ENCODE results near the gene HYAL3. TPM values are rescaled to one million over a fixed set of nuclear protein-coding genes. Genes with fewer than 3 reads are reported as not detected.
A peak's percentile ranks its signal among the peaks of the same experiment; 100 is the strongest.
"Not testable (repeated sequence)": the region's sequence is repeated elsewhere in the genome, so short reads cannot be mapped to it uniquely, and the experiment has no call there.

Gene HYAL3
- total RNA-seq, 1 experiment from 2014 or later, result 3.1 TPM

DNA sequence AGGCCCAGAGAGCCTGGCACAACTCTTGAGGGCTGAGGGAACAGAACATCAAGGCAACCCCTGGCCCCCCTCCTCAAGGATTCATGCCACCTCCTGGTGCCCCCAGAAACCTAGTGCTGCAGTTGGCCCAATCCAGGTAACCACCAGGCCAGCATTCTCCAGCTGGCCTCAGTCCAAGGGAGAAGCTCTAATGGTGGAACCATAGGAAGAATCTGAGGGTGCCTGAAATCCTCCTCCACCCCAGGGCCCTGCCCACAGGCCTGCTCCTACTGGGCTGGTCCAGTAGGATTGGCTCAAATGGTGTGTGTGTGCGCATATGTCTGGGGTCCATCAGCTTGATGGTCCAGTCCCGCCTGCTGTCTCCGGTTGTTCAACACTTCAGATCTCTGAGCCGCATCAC, 15.6 kb upstream of the HYAL3 start:
- no peaks in the 10 kb centered on the region for H3K27me3 ChIP-seq (replicated peaks)
- no peak overlapping the region for H3K4me3 ChIP-seq
- H3K9me3 ChIP-seq (replicated peaks), result no peaks in the 10 kb centered on the region
- H3K4me1 ChIP-seq (replicated peaks), result peaks cover 6% of the 10 kb centered on the region
- H3K27ac ChIP-seq, result no peak overlapping the region
- H3K36me3 ChIP-seq, result peaks cover 31% of the 10 kb centered on the region
- DNase-seq (ENCODE audit: low read depth in 1 of 2, low spot score in 2 of 2), result no peak

DNA sequence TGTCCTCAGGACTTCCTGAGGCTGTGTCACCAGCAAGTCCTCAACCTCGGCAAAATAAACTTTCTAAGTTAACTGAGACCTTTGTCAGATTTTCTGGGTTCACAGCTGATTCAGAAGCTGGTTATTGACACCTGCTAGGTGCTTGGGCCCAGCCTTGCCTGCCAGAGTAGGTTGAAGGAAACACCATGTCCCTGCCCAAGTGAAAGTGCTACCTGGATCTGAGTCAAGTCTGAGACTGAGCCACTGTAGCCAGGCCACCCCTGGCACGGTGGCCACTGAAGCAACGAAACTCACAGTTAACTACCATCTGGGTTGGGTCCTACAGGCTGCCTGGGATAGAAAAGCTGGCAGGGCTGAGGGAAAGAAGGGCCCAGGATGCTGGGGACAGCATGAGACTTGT, 15.1 kb upstream of the HYAL3 start:
- H3K27ac ChIP-seq, result no peak overlapping the region
- H3K4me3 ChIP-seq, result no peak overlapping the region
- no peak for DNase-seq (ENCODE audit: low read depth in 1 of 2, low spot score in 2 of 2)
- no peaks in the 10 kb centered on the region for H3K9me3 ChIP-seq (replicated peaks)
- H3K27me3 ChIP-seq (replicated peaks), result no peaks in the 10 kb centered on the region
- peaks cover 6% of the 10 kb centered on the region for H3K4me1 ChIP-seq (replicated peaks)
- H3K36me3 ChIP-seq, result peaks cover 26% of the 10 kb centered on the region

DNA sequence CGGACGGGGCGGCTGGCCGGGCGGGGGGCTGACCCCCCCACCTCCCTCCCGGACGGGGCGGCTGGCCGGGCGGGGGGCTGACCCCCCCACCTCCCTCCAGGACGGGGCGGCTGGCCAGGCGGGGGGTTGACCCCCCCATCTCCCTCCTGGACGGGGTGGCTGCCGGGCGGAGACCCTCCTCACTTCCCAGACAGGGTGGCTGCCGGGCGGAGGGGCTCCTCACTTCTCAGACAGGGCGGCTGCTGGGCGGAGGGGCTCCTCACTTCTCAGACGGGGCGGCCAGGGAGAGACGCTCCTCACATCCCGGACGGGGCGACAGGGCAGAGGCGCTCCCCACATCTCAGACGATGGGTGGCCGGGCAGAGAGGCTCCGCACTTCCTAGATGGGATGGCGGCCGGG, 12.8 kb upstream of the HYAL3 start:
- H3K36me3 ChIP-seq; H3K27me3 ChIP-seq (replicated peaks); H3K4me1 ChIP-seq (replicated peaks); DNase-seq (ENCODE audit: low read depth in 1 of 2, low spot score in 2 of 2); H3K9me3 ChIP-seq (replicated peaks); H3K27ac ChIP-seq; H3K4me3 ChIP-seq: not testable (repeated sequence)

DNA sequence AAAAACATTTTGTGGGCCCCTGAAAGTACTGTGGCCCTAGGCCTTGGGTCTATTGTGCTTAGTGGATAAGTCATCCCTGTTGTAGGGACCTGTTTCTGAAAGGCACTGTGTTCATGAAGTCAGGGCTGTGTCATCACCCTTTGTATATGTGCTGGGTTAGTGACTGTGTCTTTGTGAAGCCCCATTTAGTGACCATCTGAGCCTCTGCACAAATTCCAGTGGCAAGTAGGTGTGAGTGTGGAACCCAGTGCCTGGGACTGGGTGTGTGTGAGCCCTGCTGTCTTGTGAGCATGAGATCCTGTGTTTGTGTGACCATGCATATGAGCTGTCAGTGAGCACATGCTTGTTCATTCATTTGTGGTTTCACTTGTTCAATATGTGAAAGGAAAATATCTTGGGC, 5.4 kb upstream of the HYAL3 start:
- H3K27me3 ChIP-seq (replicated peaks), result no peaks in the 10 kb centered on the region
- no peak for DNase-seq (ENCODE audit: low read depth in 1 of 2, low spot score in 2 of 2)
- peaks cover 9% of the 10 kb centered on the region for H3K4me1 ChIP-seq (replicated peaks)
- H3K36me3 ChIP-seq, result no peaks in the 10 kb centered on the region
- no peaks in the 10 kb centered on the region for H3K9me3 ChIP-seq (replicated peaks)
- no peak overlapping the region for H3K4me3 ChIP-seq
- no peak overlapping the region for H3K27ac ChIP-seq

DNA sequence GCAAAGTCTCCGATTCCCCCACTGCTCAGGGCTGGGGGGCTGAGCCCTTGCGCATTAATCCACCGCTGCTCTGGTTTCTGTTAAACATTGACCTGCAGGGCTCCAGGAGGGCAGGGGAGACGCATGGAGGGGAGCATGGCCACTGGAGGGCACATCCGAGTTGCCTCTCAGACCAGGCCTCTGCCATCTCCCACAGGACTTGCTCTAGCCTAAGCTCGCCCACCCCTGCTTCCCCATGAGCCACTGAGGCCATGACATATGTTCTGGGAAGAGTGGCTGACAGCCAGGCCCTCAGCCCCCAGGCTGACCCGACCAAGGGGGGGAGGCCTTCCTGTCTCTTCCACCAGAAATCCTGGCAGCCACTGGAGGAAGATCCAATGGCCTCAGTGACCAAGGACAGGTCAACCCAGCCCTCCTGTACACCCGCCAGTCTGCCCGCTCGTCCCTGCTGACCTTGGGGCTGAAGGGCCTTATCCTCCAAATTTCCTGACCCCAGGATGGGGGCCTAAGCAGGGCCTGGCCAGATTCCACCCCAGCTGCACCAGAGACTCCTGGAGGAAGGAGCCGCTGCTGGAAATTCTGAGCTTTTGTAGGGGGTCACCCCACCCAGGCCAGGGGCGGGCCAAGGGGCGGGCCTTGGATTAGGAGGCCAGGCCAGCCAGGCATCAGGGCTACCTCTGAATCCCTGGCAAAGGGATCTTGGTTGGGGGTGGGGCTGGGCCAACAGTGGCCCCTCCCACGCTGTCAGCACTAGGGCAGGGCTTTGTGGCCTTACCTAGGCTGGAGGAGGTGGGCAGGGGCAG, 4.0 kb upstream of the HYAL3 start, which contains the start of gene HYAL1:
HYAL1 (minus strand) TSS at position 562 of the 803 bp plus-strand sequence. CDS start 618 bp downstream, outside the sequence.
- no peaks in the 10 kb centered on the region for H3K9me3 ChIP-seq (replicated peaks)
- H3K4me1 ChIP-seq (replicated peaks), result peaks cover 16% of the 10 kb centered on the region
- no peak within 1 kb of the TSS for H3K27ac ChIP-seq
- H3K27me3 ChIP-seq (replicated peaks), result no peaks in the 10 kb centered on the region
- H3K4me3 ChIP-seq, result no peak within 1 kb of the TSS
- DNase-seq (ENCODE audit: low read depth in 1 of 2, low spot score in 2 of 2), result no peak
- no peaks in the 10 kb centered on the region for H3K36me3 ChIP-seq

DNA sequence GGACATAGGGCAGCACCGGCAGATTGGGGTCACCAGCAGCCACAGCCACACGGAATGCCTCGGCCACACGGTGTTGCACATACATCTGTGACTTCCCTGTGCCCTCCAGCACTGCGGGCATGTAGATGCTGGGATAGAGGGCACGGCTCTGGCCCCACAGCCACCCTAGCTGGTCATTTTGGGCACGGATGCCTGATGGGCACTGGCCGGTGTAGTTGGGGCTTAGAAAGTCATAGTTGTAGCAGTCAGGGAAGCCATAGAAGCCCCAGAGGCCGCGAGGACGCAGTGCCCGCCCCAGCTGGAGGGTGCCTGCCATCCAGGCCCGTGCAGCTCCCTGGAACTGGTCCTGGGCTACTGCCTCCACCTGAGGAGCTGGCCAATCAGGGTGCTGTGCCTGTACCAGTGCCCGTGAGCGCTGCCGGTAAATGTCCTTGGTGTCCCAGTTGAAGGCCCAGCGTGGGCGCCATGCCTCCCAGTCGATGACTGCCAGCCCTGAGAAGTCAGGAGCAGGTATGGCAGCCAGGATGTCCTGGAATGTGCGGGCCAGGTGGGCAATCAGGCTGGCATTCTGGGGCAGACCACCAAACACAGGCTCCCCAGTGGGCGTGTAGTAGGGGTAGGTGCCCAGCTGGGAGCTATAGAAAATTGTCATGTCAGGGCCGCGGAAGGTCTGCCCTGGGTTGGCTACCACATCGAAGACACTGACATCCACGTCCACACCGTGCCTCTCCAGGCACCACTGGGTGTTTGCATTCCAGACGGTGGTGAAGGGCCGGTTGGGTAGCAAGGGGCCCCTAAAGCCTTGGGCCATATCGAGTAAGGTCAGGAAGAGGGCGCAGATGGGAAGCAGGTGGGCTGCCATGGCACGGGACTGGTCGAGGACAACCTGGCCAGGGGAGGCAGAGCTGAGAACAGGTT, 3.1 kb upstream of the HYAL3 start:
- no peaks in the 10 kb centered on the region for H3K27me3 ChIP-seq (replicated peaks)
- no peak for DNase-seq (ENCODE audit: low read depth in 1 of 2, low spot score in 2 of 2)
- H3K27ac ChIP-seq, result no peak overlapping the region

DNA sequence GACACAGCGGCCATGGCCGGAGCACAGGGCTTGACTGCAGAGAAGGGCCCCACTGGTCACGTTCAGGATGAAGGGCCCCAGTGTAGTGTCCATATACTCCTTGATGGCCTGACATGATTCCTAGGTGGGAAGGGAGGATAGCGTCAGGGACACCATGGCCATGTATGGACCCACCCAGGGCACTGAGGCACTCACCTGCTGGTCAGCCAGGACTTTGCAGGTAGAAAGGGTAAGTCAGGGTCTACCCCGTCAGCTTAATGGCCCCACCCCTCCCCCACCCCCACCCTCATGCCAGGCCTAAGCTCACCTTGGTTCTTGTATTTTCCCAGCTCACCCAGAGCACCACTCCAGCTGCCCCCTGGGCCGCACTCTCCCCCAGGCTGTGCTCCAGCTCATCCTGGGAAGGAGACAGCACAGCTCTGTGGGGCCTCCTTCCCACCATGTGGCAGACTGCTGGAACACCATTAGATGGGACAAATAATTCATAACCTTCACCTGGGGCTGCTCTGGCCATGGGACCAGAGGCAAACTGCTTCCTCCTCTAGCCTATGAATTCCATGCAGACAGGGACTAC, 1.6 kb upstream of the HYAL3 start:
- no peaks in the 10 kb centered on the region for H3K27me3 ChIP-seq (replicated peaks)
- no peaks in the 10 kb centered on the region for H3K9me3 ChIP-seq (replicated peaks)
- DNase-seq (ENCODE audit: low read depth in 1 of 2, low spot score in 2 of 2), result no peak
- peaks cover 16% of the 10 kb centered on the region for H3K4me1 ChIP-seq (replicated peaks)
- no peak overlapping the region for H3K4me3 ChIP-seq
- H3K27ac ChIP-seq, result no peak overlapping the region
- no peaks in the 10 kb centered on the region for H3K36me3 ChIP-seq

More for the DNA sequence above, 3.1 kb upstream of the HYAL3 start:
- H3K4me1 ChIP-seq (replicated peaks), result peaks cover 16% of the 10 kb centered on the region
- no peaks in the 10 kb centered on the region for H3K9me3 ChIP-seq (replicated peaks)
- H3K36me3 ChIP-seq, result no peaks in the 10 kb centered on the region
- no peak overlapping the region for H3K4me3 ChIP-seq

DNA sequence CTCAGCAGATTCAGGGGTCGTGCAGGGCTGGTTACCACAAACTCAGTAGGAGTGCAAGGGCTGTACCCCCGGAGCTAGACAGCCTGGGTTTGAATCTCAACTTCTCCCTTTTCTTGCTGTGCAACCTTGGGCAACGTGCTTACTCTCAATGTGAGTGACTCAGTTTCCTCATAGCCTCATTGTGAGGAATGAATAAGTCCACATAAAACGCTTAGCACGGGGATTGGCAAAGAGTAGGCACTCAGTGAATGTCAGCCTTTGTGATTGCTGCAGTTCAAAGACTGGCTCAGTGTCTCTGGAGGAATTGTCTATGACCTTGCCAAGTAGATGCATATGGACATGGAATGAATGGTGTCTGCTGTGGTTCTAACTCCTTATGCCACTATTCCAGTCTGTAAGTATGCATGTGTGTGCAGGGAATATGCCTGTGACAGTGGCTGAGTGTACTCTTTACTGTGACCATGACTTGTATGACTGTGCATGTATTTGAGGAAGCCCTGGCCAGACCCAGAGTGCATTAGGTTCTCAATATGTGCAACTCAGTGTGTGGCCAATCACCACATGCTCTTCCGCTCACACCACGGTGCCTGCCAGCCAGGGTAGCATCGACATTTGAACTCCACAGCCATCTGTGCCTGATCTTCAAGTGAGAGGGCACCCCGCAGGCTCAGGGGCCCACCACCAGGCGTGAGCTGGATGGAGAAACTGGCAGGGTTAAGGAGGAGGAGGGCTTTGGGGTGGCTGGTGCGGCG, 900 bp upstream of the HYAL3 start:
- DNase-seq (ENCODE audit: low read depth in 1 of 2, low spot score in 2 of 2), result no peak
- Histone ChIP-seq H3K36me3 (no peaks in the 10 kb centered on the region), H3K4me1 (replicated peaks) (peaks cover 16% of the 10 kb centered on the region), H3K9me3 (replicated peaks) (no peaks in the 10 kb centered on the region), H3K27me3 (replicated peaks) (no peaks in the 10 kb centered on the region), H3K4me3 (peak overlapping the region; percentile 50), H3K27ac (peak overlapping the region; percentile 71)

DNA sequence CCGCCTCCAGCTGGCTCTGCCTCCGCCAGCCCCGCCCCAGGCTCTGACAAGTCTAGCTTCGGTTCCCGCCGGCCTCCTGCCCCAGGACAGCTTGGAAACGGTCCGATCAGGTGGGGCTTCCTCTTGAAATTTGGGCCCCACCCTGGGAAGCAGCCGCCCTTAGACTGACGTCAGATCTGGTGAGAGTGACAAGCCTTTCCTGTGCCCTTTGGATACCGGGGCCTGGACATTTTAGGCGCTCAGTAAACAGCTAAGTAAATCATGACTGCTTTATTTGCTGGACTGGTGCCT, 378 bp upstream of the HYAL3 start:
- H3K27me3 ChIP-seq (replicated peaks), result no peaks in the 10 kb centered on the region
- peak overlapping the region; percentile 50 for H3K4me3 ChIP-seq
- no peaks in the 10 kb centered on the region for H3K9me3 ChIP-seq (replicated peaks)
- H3K27ac ChIP-seq, result peak overlapping the region; percentile 71
- DNase-seq (ENCODE audit: low read depth in 1 of 2, low spot score in 2 of 2), result no peak
- H3K36me3 ChIP-seq, result no peaks in the 10 kb centered on the region
- peaks cover 16% of the 10 kb centered on the region for H3K4me1 ChIP-seq (replicated peaks)

DNA sequence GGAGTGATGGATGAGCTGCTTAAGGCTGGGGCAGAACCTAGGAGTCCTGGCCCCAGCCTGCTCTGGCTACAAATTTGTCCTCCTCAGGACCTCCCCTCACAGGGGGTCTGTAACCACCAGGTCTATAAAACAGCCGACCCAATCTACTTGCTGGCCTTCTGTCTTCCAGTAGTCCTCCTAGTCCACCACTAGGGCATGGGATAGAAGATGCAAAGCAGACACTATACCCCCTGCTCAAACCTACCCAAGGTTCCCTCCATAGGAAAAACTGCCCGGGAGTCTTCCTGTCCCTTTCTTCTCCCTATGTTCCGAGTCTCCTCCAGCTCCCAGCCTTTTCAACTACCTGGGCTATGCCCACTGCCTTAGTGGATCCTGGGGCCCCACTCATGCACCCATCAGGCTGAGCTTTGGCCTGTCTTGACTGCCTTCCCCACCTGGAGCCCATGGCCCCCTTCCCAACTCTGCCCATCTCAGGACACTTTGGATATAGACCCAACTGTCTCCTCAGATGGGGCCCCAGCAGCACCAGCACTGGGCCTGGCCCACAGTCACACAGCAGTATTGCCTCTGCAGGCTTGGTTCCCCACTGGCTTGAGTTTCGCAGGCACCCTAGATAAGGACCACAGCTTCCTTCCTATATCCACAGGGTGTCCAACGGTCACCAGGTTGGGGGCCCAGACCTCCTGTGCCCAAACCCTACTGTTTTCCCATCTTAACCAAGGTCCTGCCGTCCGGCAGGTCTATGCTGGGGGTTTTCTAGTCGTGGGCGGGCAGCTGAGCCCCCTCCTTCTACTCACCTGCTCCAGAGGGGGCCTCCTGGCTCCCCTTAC, 1.1 kb downstream of the HYAL3 start:
- Histone ChIP-seq H3K4me3 (peak overlapping the region; percentile 50), H3K27ac (no peak overlapping the region), H3K36me3 (no peaks in the 10 kb centered on the region), H3K9me3 (replicated peaks) (no peaks in the 10 kb centered on the region), H3K4me1 (replicated peaks) (peaks cover 16% of the 10 kb centered on the region), H3K27me3 (replicated peaks) (no peaks in the 10 kb centered on the region)
- DNase-seq (ENCODE audit: low read depth in 1 of 2, low spot score in 2 of 2), result no peak

DNA sequence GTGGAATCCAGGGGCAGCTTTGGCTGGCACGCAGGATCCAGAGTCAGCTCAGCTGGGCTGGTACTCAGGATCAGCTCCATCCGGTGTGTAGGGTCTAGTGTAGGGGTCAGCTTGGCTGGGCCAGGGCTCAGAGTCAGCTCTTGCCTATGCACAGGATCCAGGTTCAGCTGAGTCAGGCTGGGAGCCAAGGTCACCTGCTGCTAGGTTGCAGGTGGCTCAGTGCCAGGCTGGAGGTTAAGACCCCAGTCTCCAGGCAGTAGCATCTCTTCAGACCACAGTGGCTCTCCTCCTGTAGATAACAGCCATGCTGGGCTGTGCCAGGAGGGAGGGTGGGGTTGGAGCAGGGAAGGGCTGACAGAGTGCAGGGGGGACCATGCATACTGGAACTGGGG, 1.8 kb downstream of the HYAL3 start:
- no peak for DNase-seq (ENCODE audit: low read depth in 1 of 2, low spot score in 2 of 2)
- no peaks in the 10 kb centered on the region for H3K9me3 ChIP-seq (replicated peaks)
- H3K27ac ChIP-seq, result no peak overlapping the region
- H3K4me1 ChIP-seq (replicated peaks), result peaks cover 21% of the 10 kb centered on the region
- no peaks in the 10 kb centered on the region for H3K36me3 ChIP-seq
- no peaks in the 10 kb centered on the region for H3K27me3 ChIP-seq (replicated peaks)
- H3K4me3 ChIP-seq, result no peak overlapping the region

DNA sequence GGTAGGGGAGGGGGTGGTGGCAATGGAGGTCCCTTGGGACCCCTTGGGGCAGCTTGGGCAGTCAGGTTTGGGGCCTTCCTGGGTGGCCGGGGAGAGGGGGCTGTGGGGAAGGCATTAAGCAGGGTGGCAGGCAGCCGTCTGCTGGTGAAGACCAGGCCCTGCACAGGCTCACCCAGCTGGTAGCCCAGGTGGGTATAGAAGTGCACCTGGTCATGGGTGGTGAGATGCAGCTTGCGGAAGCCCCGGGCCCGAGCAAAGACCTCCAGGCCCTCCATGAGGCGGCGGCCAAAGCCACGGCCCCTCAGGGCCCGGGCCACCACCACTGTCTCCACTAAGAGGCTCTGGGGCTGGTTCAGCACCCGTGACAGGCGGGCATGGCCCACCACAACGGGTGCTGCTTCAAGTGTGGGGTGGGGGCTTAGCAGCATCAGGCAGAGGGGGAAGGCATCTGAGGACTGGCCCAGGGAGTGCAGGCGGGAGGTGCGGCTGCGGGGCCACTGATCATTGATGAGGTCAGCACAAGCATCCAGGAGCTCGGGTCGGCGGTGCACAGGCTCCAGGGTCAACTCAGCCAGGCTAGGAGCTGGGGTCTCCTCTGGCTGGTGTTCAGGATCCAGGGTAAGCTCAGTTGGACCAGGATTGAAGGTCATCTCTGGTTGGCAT, 2.4 kb downstream of the HYAL3 start:
- DNase-seq (ENCODE audit: low read depth in 1 of 2, low spot score in 2 of 2), result no peak
- Histone ChIP-seq H3K4me1 (replicated peaks) (peaks cover 21% of the 10 kb centered on the region), H3K27me3 (replicated peaks) (no peaks in the 10 kb centered on the region), H3K9me3 (replicated peaks) (no peaks in the 10 kb centered on the region), H3K4me3 (no peak overlapping the region), H3K27ac (no peak overlapping the region), H3K36me3 (peaks cover 4% of the 10 kb centered on the region; the same call in 1 of the 2 replicates)
